ENCODE measurements around the gene GREM2.
A peak's percentile ranks its signal among the peaks of the same experiment; 100 is the strongest.

The GREM2 gene

GRCh38 chr1:240609527-240610060 lies 2.4 kb downstream of the GREM2 start:
- DNase-seq: no peak

DNA sequence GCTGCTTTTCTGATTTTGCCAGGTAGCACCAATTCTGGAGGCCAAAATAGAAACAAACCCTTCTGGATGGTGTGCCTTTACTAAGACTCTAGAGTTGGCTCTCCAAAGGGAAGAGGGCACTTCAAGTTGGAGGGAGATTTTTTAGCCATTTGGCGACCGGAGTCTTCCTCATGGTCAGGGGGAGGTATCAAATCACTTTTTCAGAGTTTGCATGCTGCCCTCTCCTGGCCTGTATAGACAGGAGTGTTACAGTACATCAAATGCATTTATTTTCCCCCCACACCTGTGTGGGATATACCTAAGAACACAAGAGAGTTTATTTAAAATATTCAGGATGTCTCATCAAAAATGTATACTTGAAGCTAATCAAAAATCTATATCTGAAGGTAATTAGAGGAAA lies 3.2 kb downstream of the GREM2 start:
- no peak for DNase-seq

- no peak for DNase-seq
Observed at GRCh38 chr1:240607006-240607405, 4.9 kb downstream of the GREM2 start.

GRCh38 chr1:240602189-240602588 lies 9.8 kb downstream of the GREM2 start:
- no peak for DNase-seq

GRCh38 chr1:240599830-240600229 lies 12.1 kb downstream of the GREM2 start:
- DNase-seq: no peak

GRCh38 chr1:240599299-240599698 lies 12.7 kb downstream of the GREM2 start:
- no peak for DNase-seq

DNA sequence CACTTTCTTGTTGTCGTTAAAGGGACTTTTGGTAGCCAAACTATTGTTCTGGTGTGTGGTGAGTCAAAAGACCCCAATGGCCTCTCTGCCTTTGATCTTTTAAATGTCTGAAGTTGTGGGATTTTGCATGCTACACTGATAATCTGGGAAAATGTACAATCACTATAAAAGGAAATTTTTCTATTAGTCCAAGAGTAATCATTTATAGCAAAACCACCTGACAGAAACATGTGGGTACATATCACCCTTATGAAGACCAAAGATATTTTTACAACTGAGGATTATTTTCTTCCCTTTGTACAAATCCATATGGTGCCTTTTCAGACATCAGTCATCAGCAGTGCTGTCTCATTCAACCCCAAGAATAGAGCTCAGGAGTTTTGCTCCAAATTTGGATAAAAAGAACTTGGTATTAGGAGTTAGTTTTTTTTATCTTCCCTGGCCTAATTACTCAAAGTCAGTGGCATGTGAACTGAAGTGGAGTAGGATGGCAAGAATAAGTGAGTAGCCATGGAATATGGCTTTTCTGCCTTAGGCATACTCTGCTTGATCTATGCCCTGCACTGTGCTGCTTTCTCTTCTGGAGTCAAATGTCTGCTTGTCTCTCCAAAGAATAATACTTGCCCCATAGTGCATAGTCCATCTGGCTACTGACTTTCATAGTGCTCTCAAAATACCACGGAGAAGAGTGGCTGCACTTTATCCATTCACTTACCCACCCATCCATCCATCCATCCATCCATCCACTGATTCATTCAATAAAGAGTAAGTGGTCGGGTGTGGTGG lies 13.5 kb downstream of the GREM2 start:
- no peak for DNase-seq

- no peak for DNase-seq
Observed at GRCh38 chr1:240597153-240597745, 14.7 kb downstream of the GREM2 start.

- DNase-seq: no peak
Observed at GRCh38 chr1:240595476-240595875, 16.5 kb downstream of the GREM2 start.

- no peak for DNase-seq
Observed at GRCh38 chr1:240591564-240591963, 20.4 kb downstream of the GREM2 start.

- no peak for DNase-seq
Observed at GRCh38 chr1:240591078-240591477, 20.9 kb downstream of the GREM2 start.

DNA sequence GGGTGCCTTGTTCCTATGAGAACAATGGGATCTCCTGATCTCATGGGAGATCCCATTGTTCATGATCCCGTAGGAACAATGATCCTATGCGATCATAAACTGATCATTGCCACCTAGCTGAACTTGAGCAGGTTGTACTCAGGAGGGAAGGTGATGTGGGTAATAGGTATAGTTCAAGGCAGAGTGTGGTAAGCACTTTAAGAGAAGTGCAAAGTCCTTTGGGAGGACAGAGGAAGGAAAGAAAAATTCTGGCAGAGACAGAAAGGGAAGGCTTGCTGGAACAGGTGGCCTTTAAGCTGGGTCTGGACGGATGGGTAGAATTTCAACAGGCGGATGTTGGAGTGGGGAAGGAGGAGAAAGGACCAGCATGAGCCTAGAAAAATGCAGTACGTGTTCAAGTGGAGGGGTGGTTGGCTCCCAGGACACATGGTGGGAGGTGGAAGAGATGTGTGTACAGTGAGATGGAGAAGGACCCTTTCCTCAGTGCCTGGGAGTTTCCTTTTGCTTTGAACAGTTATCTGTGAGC lies 22.3 kb downstream of the GREM2 start:
- no peak for DNase-seq

DNA sequence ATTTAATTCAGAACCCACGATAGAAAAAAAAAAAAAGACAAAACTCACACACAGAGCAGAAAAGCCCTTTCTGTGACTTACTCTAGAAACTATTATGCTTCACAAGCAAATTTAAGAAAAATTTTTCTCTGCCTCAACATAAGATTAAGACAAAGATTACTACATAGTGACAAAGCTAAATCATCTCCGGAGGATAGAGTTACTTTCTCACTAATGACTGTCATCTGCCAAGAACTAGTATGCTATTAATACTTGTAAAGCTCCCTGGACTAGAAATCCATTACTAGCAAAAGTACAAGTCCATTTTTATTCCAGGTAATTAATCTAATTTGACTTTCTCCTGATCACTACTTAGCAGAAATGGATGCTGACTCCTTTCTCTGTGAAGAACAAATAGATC lies 25.9 kb downstream of the GREM2 start:
- DNase-seq: no peak

DNA sequence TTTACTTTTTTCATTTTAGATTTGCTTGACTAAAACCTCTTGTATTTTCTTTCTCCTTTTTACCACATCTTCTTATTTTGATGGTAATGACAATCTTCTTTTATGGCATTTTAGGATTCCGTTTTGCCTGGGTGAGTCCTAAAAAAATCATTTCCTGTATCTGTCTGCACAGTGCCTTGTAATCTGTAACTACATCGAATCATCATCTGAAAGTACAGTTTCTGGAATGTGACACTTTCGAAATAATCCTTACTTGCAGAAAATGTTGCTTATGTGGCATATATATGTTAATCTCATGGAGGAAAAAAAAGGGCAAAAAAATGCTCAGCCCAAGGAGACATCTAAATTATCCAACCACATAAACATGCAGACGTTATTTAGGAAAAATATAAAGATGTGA lies 29.0 kb downstream of the GREM2 start:
- DNase-seq: no peak

DNA sequence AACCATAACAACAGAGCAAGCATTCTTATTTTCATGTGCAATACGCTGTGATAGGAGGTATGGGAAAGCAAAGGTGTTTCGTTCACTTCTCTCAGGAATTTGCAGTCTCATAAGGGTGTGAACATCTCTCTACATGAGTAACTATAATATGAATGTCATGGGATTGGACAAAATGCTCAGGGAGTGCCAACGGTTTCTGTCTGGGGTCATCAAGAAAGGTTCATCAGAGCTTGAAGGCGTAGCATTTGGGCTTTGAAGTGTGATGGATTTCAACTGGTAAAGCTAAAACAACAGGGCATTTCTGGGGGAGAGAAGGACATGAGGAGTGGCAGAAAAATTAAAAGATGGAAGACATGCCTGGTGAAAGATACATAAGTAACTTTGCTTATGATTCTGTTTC lies 32.4 kb downstream of the GREM2 start:
- DNase-seq: no peak

GRCh38 chr1:240577095-240577494 lies 34.9 kb downstream of the GREM2 start:
- DNase-seq: no peak

DNA sequence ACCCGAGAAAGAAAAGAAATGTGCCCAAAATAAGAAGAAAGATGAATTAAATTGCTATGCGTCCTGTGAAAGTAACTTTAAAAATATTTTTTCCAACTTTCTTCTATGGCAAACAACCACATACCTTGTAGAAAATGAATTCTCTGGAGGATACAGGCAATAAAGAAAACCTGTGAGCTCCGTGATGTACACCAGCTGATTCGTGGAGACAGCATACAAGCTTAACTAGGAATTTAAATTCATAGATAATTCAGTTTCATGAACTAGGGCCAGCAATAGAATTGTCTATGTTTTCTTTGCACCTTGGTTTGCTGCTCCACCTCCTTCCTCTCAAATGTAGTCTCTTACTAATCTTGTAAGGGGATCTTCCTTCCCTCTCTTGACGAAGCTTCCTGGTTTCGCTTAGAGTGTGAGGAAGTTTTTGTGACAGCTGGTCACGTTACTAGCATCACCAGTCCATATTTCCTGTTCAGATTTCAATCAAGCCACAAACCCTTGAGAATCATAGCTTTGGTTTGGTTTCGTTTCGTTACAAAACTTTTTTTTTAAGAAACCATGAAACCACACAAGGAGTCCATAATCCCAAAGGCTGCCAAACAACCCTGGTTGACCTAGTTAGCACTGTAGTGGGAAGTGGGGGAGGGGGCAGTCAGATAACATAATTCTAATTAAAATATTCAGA lies 35.8 kb downstream of the GREM2 start:
- DNase-seq: no peak

DNA sequence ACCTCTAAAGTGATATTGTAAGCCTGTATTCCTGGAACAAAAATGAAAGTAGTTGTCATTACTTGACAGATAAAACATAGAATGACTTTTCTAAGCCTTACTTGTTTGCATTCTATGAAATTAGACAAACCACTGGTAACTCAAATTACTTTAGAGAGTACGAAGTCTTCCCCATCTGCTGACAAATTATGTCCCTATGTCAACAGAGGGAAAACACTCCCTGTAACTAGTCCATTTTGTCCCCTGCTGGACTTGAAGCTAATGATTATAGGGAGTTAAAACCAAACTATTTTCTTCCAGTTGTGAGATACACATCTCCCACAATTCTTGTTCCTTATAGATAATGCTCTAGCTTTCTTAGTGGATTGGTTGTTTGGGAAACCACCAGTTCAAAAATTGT lies 39.6 kb downstream of the GREM2 start:
- no peak for DNase-seq

DNA sequence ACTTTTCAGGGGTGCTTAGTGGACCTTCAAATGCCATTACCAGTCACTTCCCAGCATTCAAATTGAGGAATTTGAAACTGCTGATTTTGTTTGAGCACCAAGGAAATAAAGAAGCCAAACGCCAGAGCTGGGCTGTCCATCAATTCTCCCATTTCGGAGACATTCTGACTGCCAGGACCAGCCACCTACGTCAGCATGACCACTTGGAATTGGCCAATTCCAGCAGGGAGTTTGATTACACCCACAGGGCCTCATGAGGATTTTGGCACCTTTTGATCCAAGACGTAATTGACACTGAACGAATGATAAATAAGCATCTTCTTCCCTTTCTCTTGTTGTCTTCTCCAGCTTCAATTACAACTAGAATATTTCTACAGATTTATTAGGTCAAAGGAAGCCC lies 40.2 kb downstream of the GREM2 start:
- DNase-seq: no peak

DNA sequence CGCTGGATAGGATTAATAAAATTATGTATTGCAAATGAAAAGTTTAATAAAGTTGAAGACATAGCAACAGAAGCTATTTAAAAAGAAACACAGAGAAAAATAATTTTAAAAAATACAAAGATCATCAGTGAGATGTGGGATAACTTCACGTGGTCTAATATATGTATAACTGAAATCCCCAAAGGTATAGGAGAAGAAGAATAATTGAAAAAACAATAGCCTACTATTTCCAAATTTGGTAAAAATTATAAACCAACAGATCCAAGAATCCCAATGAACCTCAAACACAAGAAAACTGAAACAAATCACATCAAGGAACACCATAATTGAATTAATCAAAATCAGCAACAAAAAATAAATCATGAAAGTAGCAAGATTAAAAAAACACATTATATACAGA lies 44.9 kb downstream of the GREM2 start:
- DNase-seq: no peak

GRCh38 chr1:240562779-240563178 lies 49.2 kb downstream of the GREM2 start:
- no peak for DNase-seq

GRCh38 chr1:240562111-240562590 lies 49.8 kb downstream of the GREM2 start:
- DNase-seq: peak; percentile 70

- no peak for DNase-seq
Observed at GRCh38 chr1:240559781-240560180, 52.2 kb downstream of the GREM2 start.

- no peak for DNase-seq
Observed at GRCh38 chr1:240555524-240555923, 56.4 kb downstream of the GREM2 start.
